Measurements from ENCODE around the gene CTIF. TPM values are rescaled to one million over a fixed set of nuclear protein-coding genes. Genes with fewer than 3 reads are reported as not detected.

CTIF gene
- total RNA-seq, 2 donors from 2014 or later = 4.6 to 4.7 TPM

DNA sequence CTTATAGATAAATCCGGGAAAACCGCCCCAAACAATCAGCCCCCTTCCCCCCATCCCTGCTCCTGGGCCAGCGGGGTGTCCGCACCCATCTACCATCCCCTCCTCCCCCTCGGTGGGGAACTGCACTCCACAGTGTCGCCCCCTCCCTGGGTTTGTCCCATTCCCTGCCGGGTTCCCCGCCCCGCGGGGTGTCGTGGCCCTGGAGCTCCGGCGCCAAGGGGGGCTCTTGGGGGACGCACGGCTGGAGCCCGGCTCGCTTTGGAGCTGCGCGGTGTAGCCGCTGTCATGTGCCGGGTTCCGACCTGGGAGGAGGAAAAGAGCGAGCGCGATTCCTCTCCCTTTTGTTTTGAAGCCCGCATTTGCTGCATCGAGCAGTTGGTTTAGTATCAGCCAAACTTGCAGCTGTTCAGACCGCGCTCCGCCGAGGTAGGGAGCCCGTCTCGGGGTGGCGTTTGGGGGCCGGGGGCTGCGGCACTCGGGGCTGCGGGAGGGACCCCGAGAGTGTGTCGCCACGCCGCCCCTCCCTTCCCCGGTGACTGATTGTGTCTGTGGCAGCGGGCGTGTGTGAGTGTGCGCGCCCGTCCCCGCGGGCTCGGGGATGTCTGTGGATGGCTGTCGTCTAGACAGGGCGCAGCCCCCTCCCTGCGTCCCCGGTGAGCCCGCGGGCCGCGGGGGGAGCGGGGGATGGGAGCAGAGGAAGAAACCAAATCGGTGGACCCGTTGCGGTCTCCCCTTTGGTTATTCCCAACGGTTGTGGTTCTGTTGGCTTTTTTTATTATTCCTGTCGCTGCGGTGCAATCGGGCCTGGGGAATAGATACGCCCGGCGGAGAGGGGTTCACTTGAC is 797 bp downstream of the CTIF start:
- Mint-ChIP-seq H3K27me3 (ENCODE audit: low read depth) (peaks cover 39% of the 10 kb centered on the region), H3K27ac (no peak overlapping the region), H3K9me3 (no peaks in the 10 kb centered on the region), H3K4me1 (ENCODE audit: low read depth) (peaks cover 23% of the 10 kb centered on the region), H3K4me3 (peak overlapping the region; percentile 88 to 89), H3K36me3 (ENCODE audit: insufficient read depth in 2 of 2) (no peaks in the 10 kb centered on the region)
- DNase-seq (peak; percentile 28), ATAC-seq (replicated peaks in 1 of 2) (peak; percentile 33 to 40)

DNA sequence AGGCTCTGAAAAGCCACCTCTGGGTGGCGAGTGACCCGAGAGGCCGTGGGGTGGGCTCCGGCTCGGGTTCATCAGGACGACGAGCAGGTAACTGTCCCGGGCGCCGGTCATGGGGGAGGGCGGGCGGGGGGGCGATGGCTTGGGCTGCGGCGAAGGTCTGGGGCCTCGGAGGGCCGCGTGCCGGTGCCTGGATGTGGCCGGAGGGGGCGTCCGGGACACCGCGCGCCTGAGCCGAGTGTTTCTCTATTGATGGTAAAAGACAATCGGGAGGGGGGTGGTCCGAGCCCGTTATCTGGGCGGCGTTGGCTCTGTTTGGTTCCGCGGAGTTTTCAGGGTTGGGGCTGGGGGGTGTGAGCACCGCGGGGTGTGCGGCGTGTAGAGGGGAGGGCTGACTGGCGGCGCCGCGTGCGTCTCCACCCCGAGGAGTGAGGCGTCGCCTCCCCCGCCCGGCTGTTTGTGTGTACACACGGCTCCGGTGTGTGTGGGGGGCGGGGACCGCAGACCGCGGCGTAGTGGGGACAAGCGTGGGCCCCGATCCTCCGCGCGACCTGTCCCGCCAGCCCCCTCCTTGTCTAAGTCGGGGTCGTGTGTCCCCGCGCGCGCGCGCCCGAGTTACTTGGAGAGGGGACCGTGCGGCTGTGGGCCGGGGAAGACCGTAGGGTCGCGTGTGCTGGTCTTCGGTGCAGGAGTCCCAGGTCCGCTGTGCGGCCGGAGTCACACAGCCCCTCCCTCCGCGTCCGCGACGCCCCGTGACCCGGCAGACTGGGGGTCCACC is 1.6 kb downstream of the CTIF start:
- Mint-ChIP-seq H3K36me3 (ENCODE audit: insufficient read depth in 2 of 2) (no peaks in the 10 kb centered on the region), H3K4me1 (ENCODE audit: low read depth) (peaks cover 23% of the 10 kb centered on the region), H3K9me3 (no peaks in the 10 kb centered on the region), H3K27ac (no peak overlapping the region), H3K27me3 (ENCODE audit: low read depth) (peaks cover 39% of the 10 kb centered on the region), H3K4me3 (peak overlapping the region; percentile 88 to 89)
- ATAC-seq (replicated peaks in 1 of 2) (peak; percentile 60 to 61), DNase-seq (peak; percentile 59 to 61)

DNA sequence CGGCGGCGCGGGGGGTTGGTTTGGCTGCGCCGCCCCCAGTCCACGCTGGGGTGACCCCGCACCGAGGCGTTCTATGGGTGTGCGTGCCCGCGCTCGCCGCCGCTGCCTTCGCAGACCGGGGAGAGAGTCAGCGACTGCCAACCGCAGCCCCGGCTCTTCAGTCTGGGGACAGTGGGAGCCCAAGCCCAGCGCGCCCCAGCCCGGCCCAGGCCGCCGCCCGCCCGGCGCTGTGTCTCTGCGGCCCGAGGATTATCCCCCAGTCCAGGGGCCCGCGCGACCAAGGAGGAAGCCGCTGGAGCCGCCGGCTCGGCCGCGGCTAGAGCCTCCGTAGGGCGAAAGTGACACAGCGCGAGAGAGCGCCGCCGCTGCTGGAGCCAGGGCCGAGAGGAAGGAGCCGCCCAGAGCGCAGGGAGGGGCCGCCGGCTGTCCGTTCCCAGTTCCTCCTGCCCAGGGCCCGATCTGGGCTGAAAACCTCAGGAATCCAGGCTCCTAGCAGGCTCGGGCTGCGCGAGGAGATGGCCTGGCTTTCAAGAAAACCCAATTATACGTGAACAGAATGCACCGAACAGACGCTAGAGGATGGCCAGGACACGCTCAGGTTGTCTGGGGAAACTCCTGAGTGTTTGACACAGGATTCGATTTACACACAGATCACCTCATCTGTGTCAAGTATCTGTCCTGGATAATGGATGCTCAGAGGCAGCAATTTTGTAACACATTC is 2.4 kb downstream of the CTIF start:
- peaks cover 34% of the 10 kb centered on the region for H3K27me3 Mint-ChIP-seq (ENCODE audit: low read depth)
- no peak overlapping the region for H3K27ac Mint-ChIP-seq
- ATAC-seq (replicated peaks in 1 of 2) (peak; percentile 43 to 48), DNase-seq (peak; percentile 18 to 37)
- no peaks in the 10 kb centered on the region for H3K9me3 Mint-ChIP-seq
- H3K4me1 Mint-ChIP-seq (ENCODE audit: low read depth) = peaks cover 23% of the 10 kb centered on the region
- H3K4me3 Mint-ChIP-seq = peak overlapping the region; percentile 88 to 89
- H3K36me3 Mint-ChIP-seq (ENCODE audit: insufficient read depth in 2 of 2) = no peaks in the 10 kb centered on the region

DNA sequence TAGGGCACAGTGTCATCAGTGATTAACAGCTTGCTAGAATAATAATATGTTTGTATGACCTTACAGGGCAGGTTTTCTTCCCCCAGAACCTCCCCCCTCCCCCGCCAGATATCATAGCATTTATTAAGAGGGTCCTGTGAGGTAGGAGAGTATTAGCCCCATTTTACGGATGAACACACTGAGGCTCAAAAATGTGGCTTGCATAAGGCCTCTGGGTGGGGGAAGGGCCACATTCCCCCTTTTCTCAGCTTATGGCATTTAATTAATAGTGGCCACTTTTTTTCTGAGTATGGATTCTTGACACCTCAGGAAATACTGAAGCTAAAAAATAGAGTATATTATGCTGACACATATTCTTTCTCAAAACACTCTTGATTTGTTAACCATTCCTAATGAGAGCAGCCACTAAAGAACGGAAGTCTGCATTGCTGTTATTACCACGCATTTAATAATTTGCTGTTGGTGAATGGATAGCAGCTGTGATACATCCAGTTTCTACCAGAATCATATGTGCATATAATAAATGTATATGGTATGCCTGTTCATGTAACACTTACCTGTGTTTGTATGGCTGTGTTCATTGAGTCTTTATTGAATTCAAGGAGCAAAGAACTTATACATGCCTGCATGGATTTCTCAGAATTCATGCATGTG is 3.0 kb downstream of the CTIF start:
- peak overlapping the region; percentile 88 to 89 for H3K4me3 Mint-ChIP-seq
- ATAC-seq (replicated peaks in 1 of 2) (no peak), DNase-seq (no peak)
- no peaks in the 10 kb centered on the region for H3K9me3 Mint-ChIP-seq
- peaks cover 34% of the 10 kb centered on the region for H3K27me3 Mint-ChIP-seq (ENCODE audit: low read depth)
- no peaks in the 10 kb centered on the region for H3K36me3 Mint-ChIP-seq (ENCODE audit: insufficient read depth in 2 of 2)
- H3K4me1 Mint-ChIP-seq (ENCODE audit: low read depth) = peaks cover 23% of the 10 kb centered on the region
- no peak overlapping the region for H3K27ac Mint-ChIP-seq

DNA sequence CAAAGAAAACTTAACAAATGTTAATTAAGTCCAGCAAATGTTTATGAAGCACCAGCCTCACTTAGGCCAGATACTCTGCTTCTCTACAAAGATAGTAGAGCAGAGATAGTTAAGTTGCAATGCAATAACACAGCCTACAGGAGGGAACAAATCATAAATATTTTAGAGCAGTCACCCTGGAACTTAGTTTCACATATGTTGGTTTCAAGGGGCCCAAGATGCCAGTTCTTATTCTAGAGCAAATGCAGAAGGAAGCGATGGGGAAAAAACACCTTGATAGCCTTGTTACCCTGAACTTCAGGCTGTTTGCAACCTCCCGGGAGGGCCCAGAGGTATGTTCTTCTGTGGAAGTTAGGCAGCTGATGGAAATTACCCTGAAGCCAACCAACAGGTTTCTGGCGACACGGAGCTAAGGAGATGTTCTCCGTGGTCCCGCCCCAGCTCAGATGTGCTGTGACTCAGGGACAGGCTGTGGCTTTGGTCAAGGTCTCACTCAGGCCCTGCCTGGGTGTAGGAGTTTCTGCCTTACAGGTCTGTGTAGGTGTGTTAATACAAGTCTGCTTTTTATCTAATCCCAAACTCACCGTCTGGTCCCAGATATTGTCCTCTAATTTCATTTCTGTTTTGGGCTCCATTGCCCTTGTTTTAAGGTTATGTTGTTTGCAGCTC is 3.8 kb downstream of the CTIF start:
- H3K36me3 Mint-ChIP-seq (ENCODE audit: insufficient read depth in 2 of 2) = no peaks in the 10 kb centered on the region
- H3K27me3 Mint-ChIP-seq (ENCODE audit: low read depth) = peaks cover 34% of the 10 kb centered on the region
- H3K9me3 Mint-ChIP-seq = no peaks in the 10 kb centered on the region
- peak in 1 of 2 donors; percentile 37 for DNase-seq
- H3K4me1 Mint-ChIP-seq (ENCODE audit: low read depth) = peaks cover 23% of the 10 kb centered on the region
- peak overlapping the region in 1 of 2 donors; percentile 49 for H3K4me3 Mint-ChIP-seq
- no peak overlapping the region for H3K27ac Mint-ChIP-seq
- ATAC-seq (replicated peaks in 1 of 2) = peak in 1 of 2 donors; percentile 31

DNA sequence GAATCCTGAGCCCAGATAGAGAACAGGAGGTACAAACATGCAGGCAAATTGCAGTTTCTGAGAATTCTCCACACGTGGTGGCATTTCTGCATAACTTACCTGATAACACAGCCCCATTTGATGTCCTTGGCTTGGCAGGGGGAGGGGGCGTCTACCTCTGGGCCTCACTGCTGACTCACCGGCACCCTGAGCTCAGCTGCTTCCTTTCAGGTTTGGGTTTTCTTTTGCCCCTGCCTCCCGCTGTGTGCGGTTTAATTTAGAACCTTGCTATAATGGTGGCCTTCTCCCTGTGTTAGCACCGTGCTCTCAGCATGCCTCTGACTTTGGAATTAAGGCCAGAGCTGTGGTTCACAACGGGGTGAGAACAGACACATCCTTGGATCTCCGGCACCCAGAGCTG is 4.4 kb downstream of the CTIF start:
- Mint-ChIP-seq H3K4me3 (peak overlapping the region in 1 of 2 donors; percentile 49), H3K36me3 (ENCODE audit: insufficient read depth in 2 of 2) (no peaks in the 10 kb centered on the region), H3K9me3 (no peaks in the 10 kb centered on the region), H3K27me3 (ENCODE audit: low read depth) (peaks cover 34% of the 10 kb centered on the region), H3K27ac (no peak overlapping the region), H3K4me1 (ENCODE audit: low read depth) (peaks cover 23% of the 10 kb centered on the region)
- ATAC-seq (replicated peaks in 1 of 2) (peak; percentile 14 to 50), DNase-seq (peak; percentile 29 to 63)

DNA sequence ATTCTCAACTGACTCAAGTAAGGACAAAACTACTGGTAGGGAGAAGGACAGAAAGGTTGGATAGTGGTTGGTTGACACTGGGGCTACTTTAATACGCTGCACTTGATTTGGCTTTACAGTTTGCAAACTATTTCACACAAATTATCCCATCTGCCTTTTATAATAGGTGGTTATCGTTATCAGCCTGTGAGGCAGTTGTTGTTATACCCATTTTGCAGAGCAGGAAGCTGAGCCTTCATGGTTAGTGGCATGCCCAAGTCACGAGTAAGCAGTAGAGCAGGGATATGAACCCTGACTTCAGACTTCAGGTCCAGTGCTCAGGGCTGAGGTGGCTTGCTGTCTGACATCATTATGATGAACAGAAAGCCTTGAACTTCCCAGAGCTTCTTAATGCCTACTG is 5.3 kb downstream of the CTIF start:
- Mint-ChIP-seq H3K27ac (no peak overlapping the region), H3K4me3 (no peak overlapping the region), H3K36me3 (ENCODE audit: insufficient read depth in 2 of 2) (no peaks in the 10 kb centered on the region), H3K4me1 (ENCODE audit: low read depth) (peaks cover 18% of the 10 kb centered on the region), H3K9me3 (no peaks in the 10 kb centered on the region), H3K27me3 (ENCODE audit: low read depth) (peaks cover 34% of the 10 kb centered on the region)
- DNase-seq = no peak
- ATAC-seq (replicated peaks in 1 of 2) = no peak

DNA sequence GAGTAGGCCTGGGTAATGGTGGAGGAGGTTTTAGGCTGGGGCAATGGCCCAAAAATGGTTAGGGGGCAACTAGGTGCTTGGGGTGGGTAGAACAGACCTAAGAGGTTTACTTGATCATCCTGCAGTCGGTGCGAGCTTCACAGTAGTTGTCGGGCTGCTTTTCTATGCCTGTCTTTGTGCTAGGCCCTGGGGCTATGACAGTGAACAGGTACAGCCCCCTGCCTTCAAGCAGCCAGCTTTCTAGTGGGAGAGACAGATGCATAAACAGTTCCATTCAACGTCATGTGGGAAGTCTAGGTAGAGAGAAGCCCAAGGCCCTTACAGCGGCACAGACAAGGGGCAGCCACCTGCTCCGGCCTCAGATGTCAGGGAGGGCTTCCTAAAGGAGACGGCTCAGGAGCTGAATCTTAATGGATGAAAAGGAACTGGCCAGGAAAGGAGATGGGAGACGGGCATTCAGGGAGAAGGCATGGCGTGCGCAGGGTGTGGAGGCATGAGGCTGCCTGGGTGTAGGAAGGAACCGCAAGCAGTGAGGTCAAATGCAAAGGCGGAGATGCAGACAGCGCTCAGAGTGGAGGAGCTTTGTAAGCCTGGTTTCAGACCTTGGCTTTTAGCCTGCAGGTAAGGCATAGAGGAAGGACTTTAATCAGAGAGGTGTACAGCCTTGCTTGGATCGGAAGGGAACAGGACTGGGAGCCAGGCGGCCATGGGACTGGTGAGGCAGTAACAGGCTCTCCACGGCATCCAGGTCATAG is 6.0 kb downstream of the CTIF start:
- Mint-ChIP-seq H3K4me1 (ENCODE audit: low read depth) (peaks cover 18% of the 10 kb centered on the region), H3K27ac (no peak overlapping the region), H3K36me3 (ENCODE audit: insufficient read depth in 2 of 2) (no peaks in the 10 kb centered on the region), H3K4me3 (no peak overlapping the region), H3K27me3 (ENCODE audit: low read depth) (peaks cover 34% of the 10 kb centered on the region), H3K9me3 (no peaks in the 10 kb centered on the region)
- ATAC-seq (replicated peaks in 1 of 2) = no peak
- no peak for DNase-seq

DNA sequence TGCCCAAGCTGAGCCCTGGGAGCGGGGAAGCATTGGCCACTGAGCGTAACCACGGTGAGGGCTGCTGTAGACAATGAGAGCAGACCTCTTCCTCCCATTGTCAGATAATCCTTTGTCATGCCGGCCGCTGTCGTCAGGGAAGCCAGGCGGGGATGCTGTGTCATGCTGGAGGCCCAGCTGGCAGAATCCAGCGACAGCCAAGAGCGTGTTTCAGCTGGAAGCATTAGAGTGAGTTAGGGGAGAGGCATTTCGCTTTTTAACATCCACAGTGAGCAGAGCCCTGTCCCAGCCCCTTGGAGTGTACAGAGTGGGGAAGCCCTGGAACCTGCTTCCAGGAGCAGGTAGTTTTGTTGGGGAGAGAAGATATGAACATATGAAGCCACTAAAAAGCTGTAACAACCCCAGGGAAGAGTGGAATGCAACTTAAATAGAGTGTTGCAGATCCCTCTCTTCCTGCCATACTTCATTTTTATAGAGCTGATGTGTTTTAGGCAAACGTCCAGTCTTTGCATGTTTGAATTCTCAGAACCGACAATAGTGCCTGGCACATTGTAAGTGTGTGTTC is 7.0 kb downstream of the CTIF start:
- peaks cover 34% of the 10 kb centered on the region for H3K27me3 Mint-ChIP-seq (ENCODE audit: low read depth)
- no peaks in the 10 kb centered on the region for H3K36me3 Mint-ChIP-seq (ENCODE audit: insufficient read depth in 2 of 2)
- no peaks in the 10 kb centered on the region for H3K9me3 Mint-ChIP-seq
- ATAC-seq (replicated peaks in 1 of 2) = no peak
- H3K4me3 Mint-ChIP-seq = no peak overlapping the region
- no peak overlapping the region for H3K27ac Mint-ChIP-seq
- peaks cover 18% of the 10 kb centered on the region for H3K4me1 Mint-ChIP-seq (ENCODE audit: low read depth)
- no peak for DNase-seq

DNA sequence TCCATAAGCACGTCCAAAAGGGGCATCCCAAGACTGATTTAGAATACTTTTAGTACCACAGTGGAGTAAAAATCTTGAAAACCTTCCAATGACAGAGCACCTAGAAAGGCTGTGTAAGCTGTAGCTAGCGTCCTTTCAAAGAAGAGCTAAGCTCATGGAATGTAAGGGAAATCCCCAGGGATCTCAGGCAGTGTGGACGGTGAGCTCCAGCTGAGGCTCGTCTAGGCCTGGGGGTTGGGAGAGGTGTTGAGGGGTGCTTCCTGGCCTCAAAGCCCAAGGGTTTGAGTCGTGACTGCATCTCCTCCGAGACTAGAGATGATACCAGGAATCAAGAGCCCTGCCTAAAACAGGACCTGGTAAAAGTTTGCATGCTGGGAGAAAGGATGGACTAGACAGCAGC is 7.6 kb downstream of the CTIF start:
- DNase-seq (no peak), ATAC-seq (replicated peaks in 1 of 2) (no peak)
- Mint-ChIP-seq H3K4me1 (ENCODE audit: low read depth) (peaks cover 18% of the 10 kb centered on the region), H3K9me3 (no peaks in the 10 kb centered on the region), H3K27ac (no peak overlapping the region), H3K4me3 (no peak overlapping the region), H3K36me3 (ENCODE audit: insufficient read depth in 2 of 2) (no peaks in the 10 kb centered on the region), H3K27me3 (ENCODE audit: low read depth) (peaks cover 34% of the 10 kb centered on the region)

DNA sequence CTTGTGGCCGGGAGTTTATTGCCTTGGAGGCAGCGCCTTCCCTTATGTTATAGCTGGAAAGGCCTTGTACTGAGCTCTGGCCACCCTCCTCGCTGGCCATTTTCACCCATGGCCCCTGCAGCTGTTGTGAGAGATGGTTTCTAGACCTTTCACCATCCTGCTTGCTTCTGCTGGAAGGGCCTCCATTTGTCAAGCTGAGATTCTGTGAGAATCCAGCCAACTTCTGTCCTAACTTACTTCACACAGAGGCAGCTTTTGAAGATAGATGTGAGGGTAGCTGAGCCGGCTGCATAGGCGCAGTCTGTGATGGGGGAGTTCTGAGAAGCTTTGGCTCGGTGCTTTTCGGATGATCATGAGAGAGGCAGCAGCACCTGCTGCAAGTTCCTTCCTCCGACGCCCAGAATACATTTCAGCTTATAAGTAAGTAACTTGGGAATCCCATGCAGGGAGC is 8.7 kb downstream of the CTIF start:
- Mint-ChIP-seq H3K27ac (no peak overlapping the region), H3K4me1 (ENCODE audit: low read depth) (peaks cover 14% of the 10 kb centered on the region), H3K36me3 (ENCODE audit: insufficient read depth in 2 of 2) (no peaks in the 10 kb centered on the region), H3K27me3 (ENCODE audit: low read depth) (peaks cover 25% of the 10 kb centered on the region), H3K4me3 (no peak overlapping the region), H3K9me3 (no peaks in the 10 kb centered on the region)
- no peak for DNase-seq
- no peak for ATAC-seq (replicated peaks in 1 of 2)
